Muscle layer of duodenum (tissue), 2 donors: ENCODE results near the gene INPP5A.

Experiments used
- H3K27ac ChIP-seq: one replicate; pipeline ENCODE4 v1.7.0; 2013; ENCODE audit warnings: mild to moderate bottlenecking, low read length
- H3K27me3 ChIP-seq: one replicate; pipeline ENCODE4 v1.7.0; 2013; ENCODE audit warnings: low read depth, mild to moderate bottlenecking, control low read depth, low read length
- H3K36me3 ChIP-seq, 2 donors: one replicate each; pipeline ENCODE4 v1.7.0; 2013; ENCODE audit warnings: low read length in 2 of 2, control low read depth in 1 of 2, mild to moderate bottlenecking in 1 of 2; ENCODE audit not compliant: insufficient read depth in 2 of 2, control insufficient read depth in 1 of 2
- H3K4me1 ChIP-seq, 2 donors: one replicate each; pipeline ENCODE4 v1.7.0; 2013; ENCODE audit warnings: low read length in 2 of 2, mild to moderate bottlenecking in 2 of 2, control low read depth in 1 of 2, moderate library complexity in 1 of 2; ENCODE audit not compliant: insufficient read depth in 2 of 2, control insufficient read depth in 1 of 2
- H3K4me3 ChIP-seq, 2 donors: one replicate each; pipeline ENCODE4 v1.7.0; 2013; ENCODE audit warnings: low read length in 2 of 2, low read depth in 1 of 2, mild to moderate bottlenecking in 1 of 2
- H3K9me3 ChIP-seq, 2 donors: one replicate each; pipeline ENCODE4 v1.7.0; 2013; ENCODE audit warnings: low read length in 2 of 2, control low read depth in 1 of 2, mild to moderate bottlenecking in 1 of 2; ENCODE audit not compliant: control insufficient read depth in 1 of 2
- donor health status: healthy.

The INPP5A gene

GRCh38 chr10:132746386-132746785 is 208.8 kb downstream of the INPP5A start:
- H3K27me3 ChIP-seq: no peaks in the 10 kb centered on the region
- H3K4me3 ChIP-seq: no peak overlapping the region
- peaks cover 7 to 27% of the 10 kb centered on the region in 2 donors for H3K36me3 ChIP-seq
- no peaks in the 10 kb centered on the region for H3K9me3 ChIP-seq
- H3K4me1 ChIP-seq: no peaks in the 10 kb centered on the region
- no peak overlapping the region for H3K27ac ChIP-seq

GRCh38 chr10:132746801-132747625 is 209.4 kb downstream of the INPP5A start:
- Histone ChIP-seq H3K36me3 (peaks cover 7 to 28% of the 10 kb centered on the region in 2 donors), H3K27ac (no peak overlapping the region), H3K4me1 (no peaks in the 10 kb centered on the region)

GRCh38 chr10:132748135-132748534 is 210.5 kb downstream of the INPP5A start:
- Histone ChIP-seq H3K4me1 (no peaks in the 10 kb centered on the region), H3K27me3 (no peaks in the 10 kb centered on the region), H3K27ac (no peak overlapping the region), H3K9me3 (no peaks in the 10 kb centered on the region), H3K36me3 (peaks cover 7 to 32% of the 10 kb centered on the region in 2 donors), H3K4me3 (no peak overlapping the region)

More at GRCh38 chr10:132746801-132747625, 209.4 kb downstream of the INPP5A start:
- H3K27me3 ChIP-seq: no peaks in the 10 kb centered on the region
- no peak overlapping the region for H3K4me3 ChIP-seq
- no peaks in the 10 kb centered on the region for H3K9me3 ChIP-seq

- H3K4me1 ChIP-seq: no peaks in the 10 kb centered on the region
- H3K27me3 ChIP-seq: no peaks in the 10 kb centered on the region
- no peaks in the 10 kb centered on the region for H3K9me3 ChIP-seq
- H3K36me3 ChIP-seq: peaks cover 7 to 37% of the 10 kb centered on the region in 2 donors
- H3K4me3 ChIP-seq: no peak overlapping the region
- H3K27ac ChIP-seq: no peak overlapping the region
Observed at GRCh38 chr10:132748545-132749370, 211.2 kb downstream of the INPP5A start.

- Histone ChIP-seq H3K36me3 (peaks cover 7 to 38% of the 10 kb centered on the region in 2 donors), H3K27ac (no peak overlapping the region), H3K9me3 (no peaks in the 10 kb centered on the region), H3K4me3 (no peak overlapping the region), H3K4me1 (no peaks in the 10 kb centered on the region), H3K27me3 (no peaks in the 10 kb centered on the region)
Observed at GRCh38 chr10:132749371-132749795, 211.8 kb downstream of the INPP5A start.

- no peaks in the 10 kb centered on the region for H3K27me3 ChIP-seq
- H3K27ac ChIP-seq: no peak overlapping the region
- no peaks in the 10 kb centered on the region for H3K4me1 ChIP-seq
- no peak overlapping the region for H3K4me3 ChIP-seq
- H3K9me3 ChIP-seq: no peaks in the 10 kb centered on the region
- peaks cover 10 to 46% of the 10 kb centered on the region in 2 donors for H3K36me3 ChIP-seq
Observed at GRCh38 chr10:132750936-132751335, 213.3 kb downstream of the INPP5A start.

GRCh38 chr10:132752378-132752777 is 214.8 kb downstream of the INPP5A start:
- no peaks in the 10 kb centered on the region for H3K4me1 ChIP-seq
- no peaks in the 10 kb centered on the region for H3K27me3 ChIP-seq
- no peak overlapping the region for H3K27ac ChIP-seq
- H3K4me3 ChIP-seq: no peak overlapping the region
- peaks cover 10 to 58% of the 10 kb centered on the region in 2 donors for H3K36me3 ChIP-seq
- H3K9me3 ChIP-seq: no peaks in the 10 kb centered on the region

- Histone ChIP-seq H3K27me3 (no peaks in the 10 kb centered on the region), H3K9me3 (no peaks in the 10 kb centered on the region), H3K36me3 (peaks cover 10 to 62% of the 10 kb centered on the region in 2 donors), H3K27ac (no peak overlapping the region), H3K4me3 (no peak overlapping the region), H3K4me1 (no peaks in the 10 kb centered on the region)
Observed at GRCh38 chr10:132752961-132753360, 215.4 kb downstream of the INPP5A start.

GRCh38 chr10:132753596-132753995 is 216.0 kb downstream of the INPP5A start:
- Histone ChIP-seq H3K36me3 (peaks cover 10 to 68% of the 10 kb centered on the region in 2 donors), H3K27me3 (no peaks in the 10 kb centered on the region), H3K4me1 (no peaks in the 10 kb centered on the region), H3K27ac (no peak overlapping the region), H3K9me3 (no peaks in the 10 kb centered on the region), H3K4me3 (no peak overlapping the region)

- Histone ChIP-seq H3K4me1 (no peaks in the 10 kb centered on the region), H3K4me3 (no peak overlapping the region), H3K36me3 (peaks cover 10 to 73% of the 10 kb centered on the region in 2 donors), H3K27me3 (no peaks in the 10 kb centered on the region), H3K9me3 (no peaks in the 10 kb centered on the region), H3K27ac (no peak overlapping the region)
Observed at GRCh38 chr10:132754071-132754470, 216.5 kb downstream of the INPP5A start.

GRCh38 chr10:132755166-132755711 is 217.7 kb downstream of the INPP5A start:
- H3K9me3 ChIP-seq: no peaks in the 10 kb centered on the region
- no peak overlapping the region for H3K4me3 ChIP-seq
- H3K36me3 ChIP-seq: peaks cover 4 to 74% of the 10 kb centered on the region in 2 donors

More at GRCh38 chr10:132755166-132755711, 217.7 kb downstream of the INPP5A start:
- H3K4me1 ChIP-seq: no peaks in the 10 kb centered on the region
- H3K27ac ChIP-seq: no peak overlapping the region
- H3K27me3 ChIP-seq: no peaks in the 10 kb centered on the region
